Activated gamma-delta T cell (primary cell): ENCODE measurements around the gene TSTD2.
"Not testable (repeated sequence)": the region's sequence is repeated elsewhere in the genome, so short reads cannot be mapped to it uniquely, and the experiment has no call there.

Experiments
- DNase-seq: peaks from one replicate; lab custom pipeline; 2025; lab: John Stamatoyannopoulos, UW

The TSTD2 gene

GRCh38 chr9:97586909-97587308 is 46.3 kb downstream of the TSTD2 start:
- not testable (repeated sequence) for DNase-seq

- DNase-seq: not testable (repeated sequence)
Measured at GRCh38 chr9:97584778-97585177, 48.4 kb downstream of the TSTD2 start.

- not testable (repeated sequence) for DNase-seq
Measured at GRCh38 chr9:97581590-97581989, 51.6 kb downstream of the TSTD2 start.

GRCh38 chr9:97579914-97580313 is 53.3 kb downstream of the TSTD2 start:
- no peak for DNase-seq

- no peak for DNase-seq
Measured at GRCh38 chr9:97578846-97579245, 54.3 kb downstream of the TSTD2 start.

GRCh38 chr9:97577051-97577450 is 56.1 kb downstream of the TSTD2 start:
- DNase-seq: no peak

GRCh38 chr9:97575673-97576200 is 57.4 kb downstream of the TSTD2 start:
- DNase-seq: no peak

- DNase-seq: not testable (repeated sequence)
Measured at GRCh38 chr9:97574921-97575672, 58.1 kb downstream of the TSTD2 start.

- DNase-seq: not testable (repeated sequence)
Measured at GRCh38 chr9:97574101-97574571, 59.0 kb downstream of the TSTD2 start.

GRCh38 chr9:97573482-97574073 is 59.6 kb downstream of the TSTD2 start:
- DNase-seq: no peak

GRCh38 chr9:97572892-97573365 is 60.2 kb downstream of the TSTD2 start:
- DNase-seq: no peak

- no peak for DNase-seq
Measured at GRCh38 chr9:97572196-97572891, 60.8 kb downstream of the TSTD2 start.

- no peak for DNase-seq
Measured at GRCh38 chr9:97571664-97572063, 61.5 kb downstream of the TSTD2 start.

GRCh38 chr9:97570899-97571298 is 62.3 kb downstream of the TSTD2 start:
- DNase-seq: no peak

GRCh38 chr9:97568461-97569275 is 64.5 kb downstream of the TSTD2 start:
- no peak for DNase-seq

- no peak for DNase-seq
Measured at GRCh38 chr9:97567894-97568202, 65.3 kb downstream of the TSTD2 start.

- DNase-seq: no peak
Measured at GRCh38 chr9:97567182-97567893, 65.8 kb downstream of the TSTD2 start.

GRCh38 chr9:97565262-97565661 is 67.9 kb downstream of the TSTD2 start:
- DNase-seq: no peak

GRCh38 chr9:97564291-97565175 is 68.6 kb downstream of the TSTD2 start:
- no peak for DNase-seq
